GM21515 (cell line): ENCODE data around the gene GPR39.

ENCODE experiments used
- ATAC-seq: cut with Tn5 transposase; IDR thresholded peaks from one replicate; pipeline ENCODE4 v1.9.1; 2021; ENCODE audit not compliant: unreplicated experiment

Gene GPR39

DNA sequence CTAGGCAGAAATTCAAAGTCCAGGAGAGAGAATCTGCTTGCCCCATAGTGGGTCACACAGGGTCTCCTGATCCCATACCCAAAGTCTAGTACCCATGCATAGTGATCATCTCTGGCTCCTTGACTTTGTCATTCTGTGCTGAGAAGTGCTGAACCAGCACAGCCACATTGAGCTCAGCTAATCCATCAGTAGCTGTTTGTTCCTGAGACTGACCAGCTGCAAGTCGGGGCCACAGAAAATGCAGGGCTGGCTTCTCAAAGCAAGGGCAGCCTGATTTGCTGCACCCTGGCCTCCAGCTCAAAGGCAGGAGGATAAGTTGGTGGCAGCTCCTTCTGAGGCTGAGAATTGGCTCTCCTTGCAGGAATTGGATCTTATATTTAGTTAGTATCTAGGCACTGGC, 181.2 kb downstream of the GPR39 start:
- ATAC-seq, result no peak

GRCh38 chr2:132598536-132598935, 181.9 kb downstream of the GPR39 start:
- no peak for ATAC-seq

DNA sequence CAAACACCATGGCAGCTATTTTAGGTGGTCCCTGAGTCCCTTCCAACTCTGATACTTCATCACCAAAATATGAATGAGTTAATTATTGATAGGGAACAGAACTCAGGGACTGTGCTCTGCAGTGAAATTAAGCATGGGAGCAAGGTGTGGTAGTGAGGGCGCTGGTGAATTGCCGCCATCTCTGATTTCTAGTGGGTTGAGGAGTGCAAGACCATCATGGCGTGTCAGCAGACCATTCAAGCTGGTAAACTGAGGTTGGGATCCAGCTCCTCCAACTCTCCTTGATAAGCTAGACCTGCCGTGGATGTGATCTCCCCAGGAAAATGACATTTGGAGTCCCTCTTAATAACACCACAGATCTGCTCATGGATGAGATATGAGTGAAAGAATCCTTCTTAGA, 183.0 kb downstream of the GPR39 start:
- no peak for ATAC-seq

- no peak for ATAC-seq
Measured at GRCh38 chr2:132604561-132604960, 188.0 kb downstream of the GPR39 start.

GRCh38 chr2:132605236-132606180, 188.9 kb downstream of the GPR39 start:
- ATAC-seq, result no peak

GRCh38 chr2:132606649-132607048, 190.0 kb downstream of the GPR39 start:
- no peak for ATAC-seq

DNA sequence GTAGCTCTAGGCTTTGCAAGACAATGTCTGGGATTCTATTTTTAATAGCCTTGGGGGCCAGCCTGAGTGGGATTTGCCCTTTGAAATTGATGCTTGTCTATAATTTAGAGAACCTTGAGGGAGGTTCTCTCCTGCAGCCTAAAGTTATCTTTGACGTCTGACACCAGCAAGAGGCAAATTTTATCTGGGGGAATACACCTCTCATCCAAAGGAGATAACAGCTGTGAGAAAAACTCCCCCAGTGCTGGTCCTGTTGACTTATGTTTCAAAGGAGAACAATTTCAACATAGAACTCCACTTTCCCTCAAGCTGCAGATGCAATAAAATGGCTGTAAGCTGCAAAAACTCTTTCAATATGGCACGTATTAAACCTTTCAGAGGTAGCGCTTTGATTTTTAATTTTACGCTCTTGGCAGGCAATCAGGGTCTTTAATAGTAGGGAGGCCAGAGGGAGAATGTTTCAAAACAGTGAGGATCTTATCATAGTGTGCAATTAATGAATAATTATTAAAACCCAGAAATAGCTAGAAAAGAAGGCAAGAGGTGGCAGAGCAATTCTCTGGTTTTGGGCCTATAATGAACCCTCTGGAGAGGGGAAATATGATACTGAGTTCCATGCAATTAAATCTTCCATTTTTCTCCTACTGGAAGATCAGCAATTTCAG, 191.0 kb downstream of the GPR39 start:
- no peak for ATAC-seq

DNA sequence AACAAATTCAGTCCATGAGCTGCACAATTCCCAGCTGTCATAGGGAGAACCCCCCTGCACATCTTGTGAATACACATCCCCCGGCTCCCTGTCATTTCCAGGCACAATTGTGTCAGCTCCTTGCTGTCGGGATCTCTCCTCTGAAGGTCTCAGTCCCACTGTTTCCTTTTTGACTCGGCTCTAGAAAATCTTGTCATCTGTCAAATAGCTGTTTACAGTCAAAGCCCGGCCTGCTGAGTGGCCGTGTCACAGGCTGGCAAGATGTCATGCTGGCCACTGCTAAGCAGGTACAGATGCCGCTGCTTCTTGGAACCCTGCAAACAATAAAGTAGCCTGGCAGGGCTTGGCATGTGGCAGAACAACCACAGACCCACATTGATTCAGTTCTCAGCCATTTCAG, 191.7 kb downstream of the GPR39 start:
- no peak for ATAC-seq

- ATAC-seq, result no peak
Measured at GRCh38 chr2:132609101-132609890, 192.7 kb downstream of the GPR39 start.

GRCh38 chr2:132611719-132612118, 195.1 kb downstream of the GPR39 start:
- ATAC-seq, result no peak

- no peak for ATAC-seq
Measured at GRCh38 chr2:132615329-132616085, 198.9 kb downstream of the GPR39 start.

- ATAC-seq, result no peak
Measured at GRCh38 chr2:132617989-132618388, 201.4 kb downstream of the GPR39 start.

DNA sequence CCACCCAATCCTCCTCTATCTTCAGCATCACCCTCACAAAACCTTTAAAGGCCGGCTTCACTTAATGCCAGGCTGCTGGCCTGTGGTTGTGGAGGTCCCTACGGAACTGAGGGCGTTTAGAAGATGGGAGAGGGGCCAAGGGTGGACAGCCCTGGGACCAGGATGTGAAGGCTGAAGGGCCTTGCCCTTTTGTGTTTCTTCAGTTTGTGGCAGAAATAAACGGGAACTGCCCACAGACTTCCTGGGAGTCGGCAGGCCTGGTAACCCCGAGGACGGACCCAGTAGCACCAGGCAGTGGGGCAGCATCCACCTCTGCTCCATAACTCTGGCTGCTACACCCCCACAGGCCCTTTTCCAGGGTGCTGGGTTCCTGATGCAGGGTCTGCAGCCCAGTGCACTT, 202.1 kb downstream of the GPR39 start:
- ATAC-seq, result no peak

GRCh38 chr2:132620115-132620514, 203.5 kb downstream of the GPR39 start:
- ATAC-seq, result no peak

DNA sequence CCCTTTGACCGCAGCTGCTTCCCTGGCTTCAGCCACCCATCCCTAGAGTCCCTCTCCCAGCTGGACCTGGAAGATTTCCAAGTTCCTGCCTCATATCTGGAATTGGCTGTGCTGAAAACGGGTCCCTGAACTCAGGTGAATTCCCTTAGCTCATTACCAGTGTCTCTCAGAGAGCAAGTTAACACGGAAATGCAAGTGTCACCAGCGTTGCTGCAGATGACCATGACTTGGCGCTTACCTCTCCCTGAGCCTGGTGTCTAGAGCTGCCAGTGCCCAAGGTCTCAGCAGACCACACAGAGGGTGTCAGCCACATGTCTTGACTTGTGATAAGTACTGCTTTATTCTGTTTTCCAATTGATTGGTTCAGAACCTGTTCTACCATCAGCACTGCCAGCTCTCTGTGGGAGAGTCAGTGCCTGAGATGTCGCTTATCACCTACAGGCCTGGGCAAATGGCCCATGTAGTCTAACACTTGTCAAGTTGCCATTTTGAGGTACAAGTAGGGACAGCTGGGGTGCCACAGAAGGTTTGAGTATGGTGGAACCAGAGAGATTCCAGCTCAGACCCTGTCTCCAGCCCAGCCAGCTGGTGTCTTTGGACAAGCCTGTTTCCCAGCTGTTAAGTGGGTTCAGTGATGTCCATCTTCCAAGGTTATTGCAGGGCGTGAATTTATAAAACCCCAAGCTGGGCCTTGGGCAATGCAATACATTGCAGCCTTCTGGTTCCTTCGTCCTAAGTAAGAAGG, 204.7 kb downstream of the GPR39 start:
- no peak for ATAC-seq

- no peak for ATAC-seq
Measured at GRCh38 chr2:132623096-132623839, 206.7 kb downstream of the GPR39 start.

DNA sequence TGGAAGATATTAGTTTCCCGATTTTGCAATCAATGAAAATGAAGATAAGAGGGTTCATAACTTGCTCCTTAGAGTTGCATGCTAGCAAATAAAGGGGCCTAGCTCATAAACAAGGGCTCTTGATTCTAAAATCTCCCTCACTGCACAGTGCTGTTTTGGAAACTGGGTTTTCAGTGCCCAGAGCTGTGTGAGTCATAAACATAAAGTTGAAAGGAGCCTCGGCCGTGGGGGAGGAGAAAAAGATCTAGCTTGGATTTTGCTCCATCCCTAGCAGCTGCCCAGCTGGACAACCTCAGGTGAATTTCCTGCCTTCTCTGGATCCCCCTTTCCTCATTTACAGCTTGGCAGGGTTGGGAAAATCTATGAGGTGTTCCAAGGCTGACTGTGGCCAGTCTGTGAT, 210.9 kb downstream of the GPR39 start:
- ATAC-seq, result no peak

DNA sequence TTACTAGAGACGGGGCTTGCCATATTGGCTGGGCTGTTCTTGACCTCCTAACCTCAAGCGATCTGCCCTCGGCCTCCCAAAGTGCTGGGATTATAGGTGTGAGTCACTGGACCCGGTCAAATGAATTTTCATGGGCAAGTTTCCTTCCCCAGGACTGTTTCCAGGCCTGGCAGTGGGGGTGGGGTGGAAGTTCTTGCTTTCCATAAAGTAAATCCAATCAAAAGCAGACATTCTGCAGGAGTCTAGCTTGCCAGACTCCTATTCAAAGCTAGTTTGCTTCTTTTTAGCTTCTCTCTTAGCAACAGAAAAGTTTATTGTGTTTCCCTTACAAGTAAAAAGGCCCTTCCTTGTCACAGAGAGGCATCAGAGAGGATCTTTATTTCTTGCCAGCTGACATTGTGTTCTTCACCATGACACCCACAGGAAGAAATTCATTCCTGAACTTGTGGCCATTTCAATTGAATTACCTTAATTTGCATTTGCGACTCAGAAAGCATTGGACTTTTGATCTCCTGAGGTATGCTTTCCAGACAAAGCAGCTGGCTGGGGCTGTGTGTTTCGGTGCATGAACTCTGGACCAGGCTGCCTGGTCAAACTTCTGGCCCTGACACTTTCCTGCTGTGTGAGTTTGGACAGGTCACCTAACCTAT, 215.5 kb downstream of the GPR39 start:
- no peak for ATAC-seq

- ATAC-seq, result no peak
Measured at GRCh38 chr2:132633635-132634034, 217.0 kb downstream of the GPR39 start.
